NT2/D1 (cell line): Measurements from ENCODE around the gene HBE1.

Source experiments
- DNase-seq: peaks from one replicate; pipeline ENCODE4 v3.0.0-alpha.2; 2011; ENCODE audit warnings: low read depth, low spot score
- H3K27me3 ChIP-seq: 2 replicates; pipeline ENCODE4 v1.6.0; 2011; ENCODE audit warnings: mild to moderate bottlenecking; ENCODE audit not compliant: insufficient read length, insufficient read depth
- H3K36me3 ChIP-seq: 2 replicates; pipeline ENCODE4 v1.6.1; 2011; ENCODE audit warnings: mild to moderate bottlenecking, low read length, mixed read lengths; ENCODE audit not compliant: insufficient read depth, insufficient read length
- H3K4me1 ChIP-seq: 2 replicates; pipeline ENCODE4 v1.5.1; 2011; ENCODE audit not compliant: insufficient read depth, insufficient read length
- H3K4me3 ChIP-seq: 2 replicates; pipeline ENCODE4 v1.5.1; 2011; ENCODE audit warnings: low read depth; ENCODE audit not compliant: insufficient read length
- H3K9ac ChIP-seq: 2 replicates; pipeline ENCODE4 v1.6.0; 2011; ENCODE audit warnings: low read depth; ENCODE audit not compliant: insufficient read length
- H3K9me3 ChIP-seq: 2 replicates; pipeline ENCODE4 v1.5.1; 2011; ENCODE audit warnings: mild to moderate bottlenecking, low read length; ENCODE audit not compliant: insufficient read depth
- SUZ12 ChIP-seq: IDR thresholded peaks from 2 replicates; pipeline ENCODE4 v1.6.1; 2011; ENCODE audit not compliant: insufficient read length, insufficient read depth; ENCODE audit errors: extremely low read depth
- YY1 ChIP-seq: IDR thresholded peaks from 2 replicates; pipeline ENCODE4 v1.6.1; 2011; ENCODE audit not compliant: insufficient read length, insufficient read depth
- ZNF274 ChIP-seq: IDR thresholded peaks from 2 replicates; pipeline ENCODE4 v1.6.1; 2011; ENCODE audit warnings: mild to moderate bottlenecking, low read depth, low read length

HBE1 gene

GRCh38 chr11:5243816-5244180 is 25.9 kb downstream of the HBE1 start:
- no peaks in the 10 kb centered on the region for H3K4me1 ChIP-seq
- no peaks in the 10 kb centered on the region for H3K36me3 ChIP-seq
- no peak overlapping the region for H3K4me3 ChIP-seq
- H3K27me3 ChIP-seq = no peaks in the 10 kb centered on the region
- H3K9me3 ChIP-seq = no peaks in the 10 kb centered on the region
- TF ChIP-seq SUZ12 (no peak), ZNF274 (no peak), YY1 (no peak)
- no peak for DNase-seq
- H3K9ac ChIP-seq = no peak overlapping the region

- Histone ChIP-seq H3K4me1 (no peaks in the 10 kb centered on the region), H3K36me3 (no peaks in the 10 kb centered on the region), H3K9ac (no peak overlapping the region), H3K9me3 (no peaks in the 10 kb centered on the region), H3K27me3 (no peaks in the 10 kb centered on the region), H3K4me3 (no peak overlapping the region)
- TF ChIP-seq SUZ12 (no peak), ZNF274 (no peak), YY1 (no peak)
- no peak for DNase-seq
Measured at GRCh38 chr11:5242933-5243815, 26.6 kb downstream of the HBE1 start.

- Histone ChIP-seq H3K4me3 (no peak overlapping the region), H3K36me3 (no peaks in the 10 kb centered on the region), H3K27me3 (no peaks in the 10 kb centered on the region), H3K4me1 (no peaks in the 10 kb centered on the region), H3K9me3 (no peaks in the 10 kb centered on the region), H3K9ac (no peak overlapping the region)
- TF ChIP-seq YY1 (no peak), SUZ12 (no peak), ZNF274 (no peak)
- DNase-seq = no peak
Measured at GRCh38 chr11:5242208-5242607, 27.5 kb downstream of the HBE1 start.

GRCh38 chr11:5241458-5241857 is 28.3 kb downstream of the HBE1 start:
- Histone ChIP-seq H3K36me3 (no peaks in the 10 kb centered on the region), H3K9ac (no peak overlapping the region), H3K27me3 (no peaks in the 10 kb centered on the region), H3K4me1 (no peaks in the 10 kb centered on the region), H3K9me3 (no peaks in the 10 kb centered on the region), H3K4me3 (no peak overlapping the region)
- DNase-seq = no peak
- TF ChIP-seq YY1 (no peak), ZNF274 (no peak), SUZ12 (no peak)

- Histone ChIP-seq H3K27me3 (no peaks in the 10 kb centered on the region), H3K36me3 (no peaks in the 10 kb centered on the region)
- no peak for TF ChIP-seq ZNF274
- no peak for TF ChIP-seq SUZ12
- no peak for TF ChIP-seq YY1
Measured at GRCh38 chr11:5240458-5240857, 29.3 kb downstream of the HBE1 start.

GRCh38 chr11:5240056-5240455 is 29.7 kb downstream of the HBE1 start:
- TF ChIP-seq YY1 = no peak
- TF ChIP-seq ZNF274 = no peak
- TF ChIP-seq SUZ12 = no peak
- no peaks in the 10 kb centered on the region for H3K9me3 ChIP-seq
- no peak overlapping the region for H3K4me3 ChIP-seq
- DNase-seq = no peak
- H3K27me3 ChIP-seq = no peaks in the 10 kb centered on the region
- no peaks in the 10 kb centered on the region for H3K36me3 ChIP-seq
- H3K9ac ChIP-seq = no peak overlapping the region
- no peaks in the 10 kb centered on the region for H3K4me1 ChIP-seq

More at GRCh38 chr11:5240458-5240857, 29.3 kb downstream of the HBE1 start:
- Histone ChIP-seq H3K9ac (no peak overlapping the region), H3K4me3 (no peak overlapping the region), H3K9me3 (no peaks in the 10 kb centered on the region), H3K4me1 (no peaks in the 10 kb centered on the region)
- DNase-seq = no peak

GRCh38 chr11:5239046-5239445 is 30.7 kb downstream of the HBE1 start:
- Histone ChIP-seq H3K9ac (no peak overlapping the region), H3K9me3 (no peaks in the 10 kb centered on the region), H3K27me3 (no peaks in the 10 kb centered on the region), H3K36me3 (no peaks in the 10 kb centered on the region), H3K4me3 (no peak overlapping the region), H3K4me1 (no peaks in the 10 kb centered on the region)
- TF ChIP-seq ZNF274 (no peak), SUZ12 (no peak), YY1 (no peak)
- no peak for DNase-seq
